Cardiac fibroblast (primary cell): Measurements from ENCODE around the gene EXOC6.

Experiments used
- DNase-seq, 2 donors: peaks; one replicate each; pipeline versions ENCODE4 v3.0.0 to v3.0.0-alpha.2; 2010; ENCODE audit warnings: low read depth in 2 of 2
- H3K4me3 ChIP-seq, 2 donors: replicated peaks in 1 of 2; 1 replicate in 1 of 2; 2 replicates in 1 of 2; pipeline ENCODE4 v1.5.1; 2011; ENCODE audit warnings: low read depth in 2 of 2, low read length in 2 of 2, mild to moderate bottlenecking in 2 of 2, moderate library complexity in 1 of 2
- CTCF ChIP-seq: IDR thresholded peaks from one replicate; pipeline ENCODE4 v1.5.1; 2011; ENCODE audit warnings: low read depth, mild to moderate bottlenecking, low read length, inconsistent platforms

Gene EXOC6

GRCh38 chr10:92826504-92826903 lies 21.8 kb upstream of the EXOC6 start:
- no peak for DNase-seq
- TF ChIP-seq CTCF, result no peak
- H3K4me3 ChIP-seq, result no peak overlapping the region

DNA sequence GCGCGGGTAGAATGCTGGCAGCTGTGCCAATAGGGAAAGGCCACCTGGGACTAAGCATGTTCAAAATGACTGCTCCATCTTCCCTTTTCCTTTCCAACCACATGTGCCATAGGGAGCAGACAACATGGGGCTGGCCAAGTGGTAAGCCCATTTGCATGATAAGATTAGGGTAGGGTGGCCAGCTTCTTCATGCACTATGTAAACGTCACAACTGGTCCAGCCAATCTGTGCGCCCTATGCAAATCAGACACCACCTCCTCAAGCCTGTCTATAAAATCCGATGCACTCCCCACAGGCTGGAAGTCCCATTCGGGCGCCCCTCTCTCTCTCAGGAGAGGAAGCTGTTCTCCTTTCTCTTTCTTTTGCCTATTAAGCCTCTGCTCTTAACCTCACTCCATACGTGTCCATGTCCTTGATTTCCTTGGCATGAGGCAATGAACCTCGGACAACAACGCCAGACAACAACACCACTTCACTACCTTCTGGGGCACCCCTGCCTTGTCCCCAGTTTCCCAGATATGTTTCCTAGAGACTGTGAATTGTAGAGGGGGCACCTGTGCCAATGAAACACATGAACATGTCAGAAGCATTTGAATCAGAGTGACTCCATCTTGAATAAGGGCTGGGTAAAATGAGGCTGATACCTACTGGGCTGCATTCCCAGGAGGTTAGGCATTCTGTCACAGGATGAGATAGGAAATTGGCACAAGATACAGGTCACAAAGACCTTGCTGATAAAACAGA lies 19.1 kb upstream of the EXOC6 start:
- TF ChIP-seq CTCF, result no peak
- no peak for DNase-seq
- H3K4me3 ChIP-seq, result no peak overlapping the region

- TF ChIP-seq CTCF, result no peak
- no peak overlapping the region for H3K4me3 ChIP-seq
- DNase-seq, result no peak
These were observed 18.4 kb upstream of the EXOC6 start for GRCh38 chr10:92829786-92830377.

- DNase-seq, result peak in 1 of 2 donors; percentile 17
- no peak overlapping the region for H3K4me3 ChIP-seq
- no peak for TF ChIP-seq CTCF
These were observed 17.6 kb upstream of the EXOC6 start for GRCh38 chr10:92830478-92831389.

- H3K4me3 ChIP-seq, result no peak overlapping the region
- TF ChIP-seq CTCF, result no peak
- DNase-seq, result no peak
These were observed 16.2 kb upstream of the EXOC6 start for GRCh38 chr10:92832121-92832520.

- H3K4me3 ChIP-seq, result no peak overlapping the region
- no peak for DNase-seq
- TF ChIP-seq CTCF, result no peak
These were observed 15.2 kb upstream of the EXOC6 start for GRCh38 chr10:92832998-92833650.
